SIG-M5 treated with dmso at 0.1 percent for 504 hours (cell line): Measurements from ENCODE around the gene HNRNPA1.
"Not testable (repeated sequence)": the region's sequence is repeated elsewhere in the genome, so short reads cannot be mapped to it uniquely, and the experiment has no call there.

Experiments used
- DNase-seq: peaks from one replicate; lab custom pipeline; 2025; ENCODE audit not compliant: unreplicated experiment; lab: John Stamatoyannopoulos, UW

Gene HNRNPA1

DNA sequence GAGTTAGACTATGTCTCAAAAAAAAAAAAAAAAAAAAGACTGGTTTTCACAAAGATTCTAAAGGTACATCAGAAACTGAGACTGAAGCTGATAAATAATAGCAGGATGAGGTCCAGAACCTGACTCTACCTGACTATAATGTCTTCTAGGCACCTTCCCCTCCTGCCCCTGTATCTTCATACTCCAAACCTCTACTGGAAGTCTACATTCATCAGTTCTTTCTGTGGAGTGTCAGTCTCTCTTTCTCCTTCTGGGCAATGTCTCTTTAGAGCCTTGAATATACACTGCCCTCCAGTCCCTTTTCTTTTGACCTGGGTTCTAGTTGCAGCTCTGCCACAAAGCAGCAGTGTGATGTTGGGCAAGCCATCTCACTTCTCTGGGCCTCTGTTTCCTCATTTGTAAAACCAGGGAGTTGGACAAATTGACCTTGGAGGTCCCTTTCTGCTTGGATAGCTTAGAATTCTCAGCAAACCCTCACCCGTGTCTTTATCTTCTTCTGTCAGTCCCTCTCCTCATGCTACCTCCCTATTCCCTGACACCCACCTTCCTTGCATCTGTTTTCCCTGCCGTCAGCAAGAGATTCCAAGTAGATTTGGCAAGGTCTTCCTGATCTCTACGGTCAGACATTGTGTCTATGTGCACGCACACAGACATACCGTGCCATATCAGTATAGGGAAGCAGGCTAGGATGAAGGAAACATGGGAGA lies 16.0 kb downstream of the HNRNPA1 start:
- DNase-seq: no peak

- DNase-seq: no peak
Measured at GRCh38 chr12:54298904-54299303, 18.4 kb downstream of the HNRNPA1 start.

GRCh38 chr12:54299515-54300224 lies 19.1 kb downstream of the HNRNPA1 start:
- no peak for DNase-seq

DNA sequence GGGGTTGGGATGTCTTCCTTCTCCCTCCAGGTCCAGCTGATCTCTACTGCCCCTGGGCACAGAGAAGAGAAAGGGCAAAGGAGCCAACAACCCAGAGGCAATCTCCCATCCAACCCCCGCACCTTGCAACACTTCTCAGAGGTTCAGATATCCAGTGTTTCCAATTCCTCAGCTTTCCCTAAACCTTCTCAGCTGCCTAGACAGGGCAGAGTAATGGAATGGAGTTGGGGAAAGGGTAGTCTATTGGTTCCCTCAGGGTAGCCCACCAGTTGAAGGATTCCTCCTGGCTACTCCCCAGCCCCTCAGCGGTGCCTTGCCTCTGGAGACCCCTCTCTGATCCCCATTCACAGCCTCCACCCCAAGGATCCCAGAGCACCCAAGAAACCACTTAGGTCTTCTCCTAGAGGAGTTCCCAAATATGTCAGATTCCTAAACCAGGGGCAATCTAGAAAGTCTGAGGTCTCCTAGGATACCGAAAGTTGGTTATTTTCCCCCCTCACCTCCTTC lies 19.8 kb downstream of the HNRNPA1 start:
- DNase-seq: no peak

DNA sequence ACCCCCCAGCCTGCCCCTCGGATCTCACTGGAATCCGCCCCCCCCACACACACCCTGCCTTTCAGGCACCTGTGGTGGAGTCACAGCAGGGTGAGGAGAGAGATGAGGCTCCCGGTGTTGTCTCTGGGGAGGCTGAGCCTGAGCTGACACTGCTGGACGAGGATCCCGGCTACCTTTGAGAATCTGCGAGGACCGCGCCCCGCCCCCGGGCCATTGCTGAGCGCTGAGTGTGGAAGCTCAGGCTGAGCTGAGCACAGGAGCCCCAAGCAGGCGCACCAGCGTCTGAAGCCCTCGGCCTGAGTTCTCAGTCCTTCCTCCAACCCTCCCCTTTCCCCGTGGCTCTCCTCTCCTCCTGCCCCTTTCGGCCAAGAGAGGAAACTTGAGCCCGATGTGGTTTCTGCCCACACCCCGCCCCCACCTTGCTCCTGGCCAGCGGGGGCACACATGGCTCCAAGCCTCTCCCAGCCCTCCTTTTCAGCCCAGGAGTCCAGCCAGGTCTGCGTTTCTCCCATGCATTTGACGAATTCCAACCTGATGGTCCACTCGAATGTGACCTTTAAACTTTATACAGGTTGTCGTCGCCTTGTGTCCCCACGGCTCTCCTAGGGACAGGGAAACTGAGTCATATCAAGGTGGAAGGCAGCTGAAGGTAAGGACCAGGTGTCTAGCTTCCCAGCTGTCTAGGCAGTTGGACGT lies 20.4 kb downstream of the HNRNPA1 start, which contains the start of gene NFE2:
NFE2 (minus strand) TSS at position 284 of the 696 bp plus-strand sequence. CDS start 5,767 bp downstream, outside the sequence.
- peak; percentile 80 for DNase-seq

GRCh38 chr12:54301428-54302048 lies 21.0 kb downstream of the HNRNPA1 start:
- DNase-seq: no peak

DNA sequence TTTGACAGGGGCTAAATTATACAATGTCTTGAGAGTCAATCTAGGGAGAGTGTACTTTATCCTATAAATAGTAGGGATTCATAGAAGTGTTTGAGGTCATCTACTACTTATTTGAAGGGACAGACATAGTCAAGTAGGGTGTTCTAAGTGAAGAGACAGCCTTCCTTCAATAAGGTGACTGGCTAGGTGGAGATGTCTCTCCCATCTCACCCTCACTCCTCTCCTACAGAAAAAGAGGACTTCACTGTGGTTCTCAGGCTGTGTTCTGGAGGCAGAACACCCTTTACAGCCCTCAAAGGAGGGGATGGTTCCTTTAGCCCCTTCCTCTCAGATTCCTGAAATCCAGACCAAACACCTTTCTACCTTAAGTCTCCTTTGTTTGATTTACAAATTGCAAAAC lies 23.1 kb downstream of the HNRNPA1 start:
- DNase-seq: no peak

- DNase-seq: peak; percentile 97
Measured at GRCh38 chr12:54304187-54304810, 23.8 kb downstream of the HNRNPA1 start.

- peak; percentile 99 for DNase-seq
Measured at GRCh38 chr12:54306925-54307741, 26.6 kb downstream of the HNRNPA1 start.

- no peak for DNase-seq
Measured at GRCh38 chr12:54311051-54311450, 30.5 kb downstream of the HNRNPA1 start.

GRCh38 chr12:54312309-54312708 lies 31.8 kb downstream of the HNRNPA1 start:
- not testable (repeated sequence) for DNase-seq

DNA sequence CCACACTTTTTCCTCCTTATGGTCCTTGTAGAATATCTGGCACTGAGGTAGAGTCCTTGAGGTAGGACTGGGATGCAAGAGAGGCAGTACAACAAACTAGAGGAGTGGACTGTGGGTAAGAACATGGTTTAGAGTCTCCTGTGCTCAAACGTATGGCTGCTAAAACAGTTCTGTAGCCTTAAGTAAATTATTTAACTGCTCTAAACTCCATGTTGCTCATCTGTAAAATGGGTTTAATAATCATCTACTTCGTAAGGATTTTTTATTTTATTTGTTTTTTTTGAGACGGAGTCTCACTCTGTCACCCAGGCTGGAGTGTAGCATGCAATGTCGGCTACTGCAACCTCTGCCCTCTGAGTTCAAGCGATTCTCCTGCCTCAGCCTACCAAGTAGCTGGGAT lies 40.8 kb downstream of the HNRNPA1 start:
- no peak for DNase-seq

- peak; percentile 100 for DNase-seq
Measured at GRCh38 chr12:54324617-54325441, 44.3 kb downstream of the HNRNPA1 start, which contains the start of gene COPZ1. TSS of gene COPZ1 (plus strand) at chr12:54325131. CDS start at chr12:54325164, 33 bp downstream.

GRCh38 chr12:54325442-54326109 lies 45.0 kb downstream of the HNRNPA1 start:
- DNase-seq: not testable (repeated sequence)

GRCh38 chr12:54328595-54329337 lies 48.2 kb downstream of the HNRNPA1 start:
- DNase-seq: no peak

GRCh38 chr12:54329759-54330158 lies 49.2 kb downstream of the HNRNPA1 start:
- no peak for DNase-seq

DNA sequence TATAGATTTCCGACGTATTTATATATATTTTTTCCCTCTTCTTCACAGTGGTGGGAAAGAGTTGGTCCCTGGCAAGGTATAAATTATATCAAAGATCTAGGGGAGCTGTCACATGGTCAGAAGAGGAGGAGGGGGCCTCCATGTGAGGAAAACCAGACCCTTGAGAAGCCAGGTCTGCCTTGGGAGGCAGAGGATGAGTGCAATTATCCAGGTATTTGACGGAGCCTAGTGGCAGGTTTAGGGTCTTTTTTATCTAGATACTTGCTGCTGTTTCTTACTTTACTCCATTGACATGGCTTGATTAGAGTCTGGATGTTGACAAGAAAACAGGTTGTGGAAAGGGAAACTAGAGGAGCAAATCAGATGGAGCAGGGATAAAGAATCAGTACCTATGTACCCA lies 49.9 kb downstream of the HNRNPA1 start:
- no peak for DNase-seq

DNA sequence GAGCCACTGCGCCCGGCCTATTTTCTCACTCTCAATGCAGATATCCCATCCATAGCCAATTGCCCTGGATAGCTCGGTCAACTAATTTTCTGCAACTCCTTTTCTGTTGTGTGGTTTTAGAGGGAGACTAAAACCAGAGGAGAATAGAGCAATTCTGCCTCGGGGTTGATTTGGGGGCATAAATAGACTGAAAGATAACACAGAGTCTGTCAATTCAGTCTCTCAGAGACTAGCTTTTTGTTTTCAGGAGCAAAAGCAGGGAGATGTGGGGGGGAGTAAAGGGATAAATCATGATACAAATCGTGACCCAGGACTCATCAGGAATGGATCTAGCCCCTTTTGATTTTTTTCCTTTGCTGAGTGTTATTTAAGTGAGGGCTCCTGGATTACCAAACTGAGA lies 50.9 kb downstream of the HNRNPA1 start:
- DNase-seq: no peak
